Sigmoid colon (tissue), 7 donors: Measurements from ENCODE around the gene TOX4. TPM values are rescaled to one million over a fixed set of nuclear protein-coding genes. Genes with fewer than 3 reads are reported as not detected.

Source experiments
- DNase-seq: peaks from one replicate; pipeline ENCODE4 v3.0.0-alpha.2; 2019
- H3K27ac ChIP-seq, 4 donors: fragments of 200-600 bp; sonication (generic); one replicate each; pipeline ENCODE4 v1.5.1; 2016 to 2019; ENCODE audit warnings: mild to moderate bottlenecking in 1 of 4
- H3K27me3 ChIP-seq, 3 donors: fragments of 200-600 bp; sonication (generic); one replicate each; pipeline ENCODE4 v1.5.1; 2019; ENCODE audit warnings: mild to moderate bottlenecking in 1 of 3
- H3K36me3 ChIP-seq, 4 donors: fragments of 200-600 bp; sonication (generic); one replicate each; pipeline ENCODE4 v1.5.1; 2016 to 2019
- H3K4me1 ChIP-seq, 4 donors: fragments of 200-600 bp; sonication (generic); one replicate each; pipeline ENCODE4 v1.5.1; 2017 to 2019
- H3K4me3 ChIP-seq, 4 donors: fragments of 200-600 bp; sonication (generic); one replicate each; pipeline ENCODE4 v1.5.1; 2017 to 2019; ENCODE audit warnings: mild to moderate bottlenecking in 2 of 4, moderate library complexity in 1 of 4
- H3K9me3 ChIP-seq, 4 donors: fragments of 200-600 bp in 3 of 4; sonication (generic) in 3 of 4; one replicate each; pipeline versions ENCODE4 v1.5.1 to v1.6.1; 2013 to 2019
- CTCF ChIP-seq, 4 experiments: fragments of 450-650 bp in 3 of 4; fragments of 200-600 bp in 1 of 4; IDR thresholded peaks; one replicate each; pipeline ENCODE4 v1.5.1; 2016 to 2019; ENCODE audit warnings: antibody characterized with exemption in 4 of 4, mild to moderate bottlenecking in 3 of 4, moderate library complexity in 2 of 4
- EP300 ChIP-seq, 4 donors: sonication (generic); formaldehyde crosslinking; IDR thresholded peaks; one replicate each; pipeline ENCODE4 v1.6.1; 2017; ENCODE audit warnings: antibody characterized with exemption in 4 of 4
- POLR2A ChIP-seq, 2 donors: fragments of 450-650 bp; IDR thresholded peaks; one replicate each; pipeline ENCODE4 v1.6.1; 2016; ENCODE audit warnings: antibody characterized with exemption in 2 of 2, mild to moderate bottlenecking in 2 of 2, moderate library complexity in 2 of 2
- POLR2AphosphoS5 ChIP-seq, 4 donors: sonication (generic); formaldehyde crosslinking; IDR thresholded peaks; one replicate each; pipeline ENCODE4 v1.6.1; 2017; ENCODE audit warnings: antibody characterized with exemption in 4 of 4
- WGBS, 2 donors: extraction: QIAGEN DNeasy Blood & Tissue Kit; methylation state at CpG; one replicate each; pipeline ENCODE4 v1.1.7; 2013; 5-methylcytosine and 5-hydroxymethylcytosine counted together
- intact Hi-C: fragments of 100-400 bp; cut with DNase I; formaldehyde crosslinking; loops from one replicate; pipeline ENCODE4 v1.15.1; 2023
- polyA plus RNA-seq, 3 donors: library from polyadenylated mRNA; stranded (reverse); fragments of 200-250 nt; gene quantifications; one replicate each; pipeline ENCODE4 v1.2.3, GENCODE V29; 2013
- total RNA-seq, 4 donors: library from RNA; depleted of rRNA; stranded (reverse); fragments of >200 nt; gene quantifications; one replicate each; pipeline ENCODE4 v1.1.0, GENCODE V29; 2016
- donor health status: healthy with polysubstance abuse.
- donor health status: Bipolar disorder and iron deficiency.
- donor health status: healthy.

TOX4 gene
- total RNA-seq (10 to 100 TPM; 40.0 to 71.8 (median 48.5) TPM), polyA plus RNA-seq (10 to 100 TPM; 22.2 to 34.2 (median 32.2) TPM)

- WGBS, 2 donors = 1% methylated on average over 49 of the region's 49 CpGs
- Histone ChIP-seq H3K27ac (peak within 1 kb of the TSS; percentile 84 to 90 (median 86)), H3K9me3 (no peaks in the 10 kb centered on the region), H3K36me3 (peaks cover 3 to 42% (median 9%) of the 10 kb centered on the region in 4 donors), H3K27me3 (no peaks in the 10 kb centered on the region), H3K4me1 (peaks cover 0 to 27% (median 23%) of the 10 kb centered on the region in 4 donors), H3K4me3 (peak within 1 kb of the TSS; percentile 68 to 86 (median 72))
- DNase-seq = peak; percentile 98
- intact Hi-C loops = loop anchor here (1.0 to 10.0 kb wide), 4 partner anchors 21 to 792 kb away; partner anchors contain the start of genes ANG, CHD8, METTL3 and RNASE4
- TF ChIP-seq EP300 (IDR thresholded peaks at IDR 0.05) (no peak), POLR2A (IDR thresholded peaks at IDR 0.05) (peak; percentile 82 to 85), CTCF (IDR thresholded peaks at IDR 0.05) (peak; percentile 96 to 100 (median 100)), POLR2AphosphoS5 (IDR thresholded peaks at IDR 0.05) (peak; percentile 88 to 97 (median 94))
These were observed at the start of gene TOX4, which contains the start of gene RAB2B for GRCh38 chr14:21476925-21477681. TSS of gene TOX4 (plus strand) at chr14:21477195. CDS start at chr14:21477279, 84 bp downstream. TSS of gene RAB2B (minus strand) at chr14:21476959. CDS start at chr14:21476872, 87 bp downstream.

- no peaks in the 10 kb centered on the region for H3K9me3 ChIP-seq
- intact Hi-C loops = no loop called here
- H3K36me3 ChIP-seq = peaks cover 43 to 77% (median 63%) of the 10 kb centered on the region in 4 donors
- 57 to 85% methylated on average over 4 of the region's 4 CpGs for WGBS, 2 donors
- no peak overlapping the region for H3K27ac ChIP-seq
- H3K27me3 ChIP-seq = no peaks in the 10 kb centered on the region
- H3K4me3 ChIP-seq = no peak overlapping the region
- no peaks in the 10 kb centered on the region for H3K4me1 ChIP-seq
- no peak for DNase-seq
- TF ChIP-seq CTCF (IDR thresholded peaks at IDR 0.05) (no peak), POLR2A (IDR thresholded peaks at IDR 0.05) (no peak), EP300 (IDR thresholded peaks at IDR 0.05) (no peak), POLR2AphosphoS5 (IDR thresholded peaks at IDR 0.05) (no peak)
These were observed 48.1 kb upstream of the TOX4 start for GRCh38 chr14:21428930-21429329.

GRCh38 chr14:21431126-21431525, 45.9 kb upstream of the TOX4 start:
- Histone ChIP-seq H3K27me3 (no peaks in the 10 kb centered on the region), H3K27ac (no peak overlapping the region), H3K4me3 (no peak overlapping the region), H3K4me1 (peaks cover 0 to 14% (median 11%) of the 10 kb centered on the region in 4 donors), H3K9me3 (no peaks in the 10 kb centered on the region), H3K36me3 (peaks cover 25 to 55% (median 44%) of the 10 kb centered on the region in 4 donors)
- WGBS, 2 donors = 97 to 99% methylated on average over 2 of the region's 2 CpGs
- intact Hi-C loops = no loop called here
- TF ChIP-seq POLR2A (IDR thresholded peaks at IDR 0.05) (no peak), CTCF (IDR thresholded peaks at IDR 0.05) (no peak), POLR2AphosphoS5 (IDR thresholded peaks at IDR 0.05) (no peak), EP300 (IDR thresholded peaks at IDR 0.05) (no peak)
- no peak for DNase-seq

- 1% methylated on average over 11 of the region's 11 CpGs for WGBS, 2 donors
- intact Hi-C loops = loop anchor here (1.0 to 5.0 kb wide), 4 partner anchors 20 to 169 kb away; partner anchors contain the start of genes CHD8 and HNRNPC
- peaks cover 0 to 2% (median 0%) of the 10 kb centered on the region in 4 donors for H3K36me3 ChIP-seq
- H3K4me3 ChIP-seq = peak overlapping the region; percentile 52 to 89 (median 77)
- no peaks in the 10 kb centered on the region for H3K9me3 ChIP-seq
- H3K4me1 ChIP-seq = peaks cover 0 to 27% (median 22%) of the 10 kb centered on the region in 4 donors
- H3K27me3 ChIP-seq = no peaks in the 10 kb centered on the region
- peak overlapping the region; percentile 85 to 90 (median 86) for H3K27ac ChIP-seq
- TF ChIP-seq POLR2A (IDR thresholded peaks at IDR 0.05) (no peak), CTCF (IDR thresholded peaks at IDR 0.05) (no peak), EP300 (IDR thresholded peaks at IDR 0.05) (no peak), POLR2AphosphoS5 (IDR thresholded peaks at IDR 0.05) (no peak)
- DNase-seq = no peak
These were observed 40.4 kb upstream of the TOX4 start for GRCh38 chr14:21436567-21437062.
